Stimulated activated CD4-positive, alpha-beta T cell treated with anti-CD3 and anti-CD28 coated beads, Interleukin-4, amount 100 ng/mL, for 48 hours (primary cell): Measurements from ENCODE around the gene PRKAR2A.
"Not testable (repeated sequence)": the region's sequence is repeated elsewhere in the genome, so short reads cannot be mapped to it uniquely, and the experiment has no call there.

Experiments
- DNase-seq, 2 donors: peaks; one replicate each; pipeline ENCODE4 v3.0.0-alpha.2; 2020; ENCODE audit warnings: low read depth in 2 of 2

PRKAR2A gene

GRCh38 chr3:48837163-48837562, 10.5 kb downstream of the PRKAR2A start:
- DNase-seq, result no peak

GRCh38 chr3:48835650-48836366, 11.9 kb downstream of the PRKAR2A start:
- DNase-seq, result no peak

DNA sequence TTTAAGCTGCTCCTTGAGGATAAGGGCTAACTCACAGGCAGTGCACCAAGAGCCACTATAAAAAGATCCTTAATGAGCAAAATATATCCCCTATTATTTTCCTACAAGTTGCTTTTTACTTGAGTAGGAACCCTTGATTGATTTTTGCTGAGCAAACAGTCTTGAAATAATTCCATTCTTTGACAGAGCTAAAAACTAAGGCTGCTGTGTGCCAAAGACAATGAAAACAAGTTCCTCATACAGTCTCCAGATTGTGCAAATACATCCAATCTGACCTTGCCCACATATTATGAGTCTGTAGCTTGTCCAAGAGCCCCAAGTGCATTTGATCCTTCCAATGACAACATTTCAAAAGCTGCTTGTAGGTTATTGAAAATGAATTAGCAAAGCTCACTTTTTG, 15.0 kb downstream of the PRKAR2A start:
- DNase-seq, result no peak

GRCh38 chr3:48830715-48831114, 17.0 kb downstream of the PRKAR2A start:
- no peak for DNase-seq

- not testable (repeated sequence) for DNase-seq
These were observed 18.1 kb downstream of the PRKAR2A start for GRCh38 chr3:48829525-48829924.

- DNase-seq, result not testable (repeated sequence)
These were observed 19.8 kb downstream of the PRKAR2A start for GRCh38 chr3:48827874-48828273.

DNA sequence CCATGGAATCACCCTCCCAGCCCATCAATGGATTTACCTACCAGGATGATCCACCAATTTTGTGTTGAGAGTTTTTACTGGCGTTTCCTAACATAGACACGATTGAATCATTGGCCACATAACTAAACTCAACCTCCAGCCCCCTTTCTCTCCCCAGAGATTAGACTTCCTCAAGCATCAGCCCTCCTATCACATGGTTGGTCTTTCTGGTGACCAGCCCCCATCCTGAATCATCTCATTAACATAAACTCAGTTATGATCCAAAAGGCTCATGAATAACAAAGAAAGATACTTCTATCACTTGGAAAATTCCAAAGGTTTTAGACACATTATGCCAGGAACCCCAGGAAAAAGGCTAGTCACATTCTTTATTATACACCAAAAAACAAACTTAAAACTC, 21.2 kb downstream of the PRKAR2A start:
- DNase-seq, result no peak

GRCh38 chr3:48820612-48821324, 26.9 kb downstream of the PRKAR2A start:
- DNase-seq, result no peak

DNA sequence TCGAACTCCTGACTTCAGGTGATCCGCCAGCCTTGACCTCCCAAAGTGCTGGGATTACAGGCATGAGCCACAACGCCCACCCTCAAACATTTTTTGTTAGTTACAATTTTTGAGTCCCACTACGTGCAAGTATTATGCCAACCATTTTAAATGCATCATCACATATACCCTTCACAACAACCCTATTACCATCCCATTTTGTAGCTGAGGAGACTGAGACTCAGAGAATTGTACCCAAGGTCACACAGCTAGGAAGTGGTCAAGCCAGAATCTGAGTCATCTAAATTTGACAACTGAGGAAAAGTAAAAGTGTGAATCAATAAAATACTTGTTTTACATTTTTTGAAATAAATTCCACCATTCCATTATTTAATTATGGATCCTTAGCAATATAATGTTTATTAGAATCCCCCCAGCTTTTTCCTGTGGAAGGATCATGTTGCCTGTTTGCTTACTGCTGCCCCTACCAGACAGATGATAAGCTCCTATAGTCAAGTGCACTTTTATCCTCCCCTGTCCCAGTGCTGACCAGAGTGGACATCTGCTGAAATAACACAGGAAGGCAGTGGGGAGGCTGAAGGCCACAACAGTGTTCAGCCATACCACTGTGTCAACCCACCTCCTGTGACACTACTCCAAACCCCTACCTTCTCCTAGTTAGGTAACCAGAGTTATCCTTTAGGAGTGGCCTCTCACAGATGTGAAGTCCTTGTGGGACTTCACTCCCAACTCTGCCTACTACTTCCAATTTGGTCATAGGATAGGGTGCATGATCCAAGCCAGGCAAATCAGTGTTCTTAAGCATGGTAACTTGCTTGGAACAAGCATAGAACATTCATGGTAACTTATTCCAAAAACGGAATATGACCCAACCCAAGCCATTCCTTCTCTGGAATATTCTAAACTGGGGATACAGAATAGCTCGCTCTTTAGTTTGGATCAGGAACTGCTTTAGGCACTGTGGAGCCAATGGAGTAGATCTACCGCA, 28.1 kb downstream of the PRKAR2A start:
- DNase-seq, result no peak

GRCh38 chr3:48811524-48811923, 36.1 kb downstream of the PRKAR2A start:
- DNase-seq, result no peak

- DNase-seq, result no peak
These were observed 42.7 kb downstream of the PRKAR2A start for GRCh38 chr3:48804930-48805329.

DNA sequence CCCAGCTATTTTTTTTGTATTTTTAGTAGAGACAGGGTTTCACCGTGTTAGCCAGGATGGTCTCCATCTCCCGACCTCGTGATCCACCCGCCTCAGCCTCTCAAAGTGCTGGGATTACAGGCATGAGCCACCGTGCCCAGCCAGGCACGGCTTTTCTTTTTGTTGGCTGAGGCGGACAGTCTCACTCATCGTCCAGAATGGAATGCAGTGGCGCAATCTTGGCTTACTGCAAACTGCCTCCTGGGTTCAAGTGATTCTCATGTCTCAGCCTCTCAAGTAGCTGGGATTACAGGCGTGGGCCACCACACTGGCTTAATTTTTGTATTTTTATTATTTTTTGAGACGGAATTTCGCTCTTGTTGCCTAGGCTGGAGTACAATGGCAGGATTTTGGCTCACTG, 46.8 kb downstream of the PRKAR2A start:
- DNase-seq, result not testable (repeated sequence)

DNA sequence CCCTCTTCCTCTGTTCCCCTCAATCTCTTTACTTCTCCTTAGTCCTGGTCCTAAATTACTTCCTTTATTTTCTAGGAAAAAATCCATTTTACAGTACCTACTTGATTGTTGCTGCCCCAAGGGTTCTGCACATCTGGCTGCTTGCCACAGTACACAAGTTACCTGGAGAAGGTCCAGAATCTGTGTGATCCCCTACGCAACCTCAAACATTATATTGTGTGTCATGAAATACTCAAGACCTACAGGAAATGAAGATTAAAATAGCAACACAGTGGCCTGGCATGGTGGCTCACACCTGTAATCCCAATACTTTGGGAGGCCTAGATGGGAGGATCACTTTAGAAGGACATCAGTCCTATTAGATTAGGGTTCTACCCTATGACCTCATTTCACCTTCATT, 48.7 kb downstream of the PRKAR2A start:
- DNase-seq, result no peak

DNA sequence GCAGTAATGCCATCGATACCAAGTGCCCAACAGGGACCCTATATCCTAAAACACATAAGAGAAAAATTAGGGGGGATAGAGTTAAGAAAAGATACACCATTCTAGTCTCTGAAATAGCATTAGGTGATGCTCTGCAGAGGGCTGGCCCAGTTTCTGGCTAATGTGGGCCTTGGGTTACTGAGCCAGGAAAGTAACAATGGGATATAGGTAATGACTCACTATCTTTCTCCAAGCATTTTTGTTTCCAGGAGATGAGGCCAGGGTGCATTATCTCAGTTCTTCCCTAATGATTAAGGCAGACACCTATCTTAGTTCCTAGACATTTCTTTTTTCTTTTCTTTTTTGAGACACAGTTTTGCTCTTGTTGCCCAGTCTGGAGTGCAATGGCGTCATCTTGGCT, 50.0 kb downstream of the PRKAR2A start:
- no peak for DNase-seq

- no peak for DNase-seq
These were observed 51.5 kb downstream of the PRKAR2A start for GRCh38 chr3:48795997-48796732.

DNA sequence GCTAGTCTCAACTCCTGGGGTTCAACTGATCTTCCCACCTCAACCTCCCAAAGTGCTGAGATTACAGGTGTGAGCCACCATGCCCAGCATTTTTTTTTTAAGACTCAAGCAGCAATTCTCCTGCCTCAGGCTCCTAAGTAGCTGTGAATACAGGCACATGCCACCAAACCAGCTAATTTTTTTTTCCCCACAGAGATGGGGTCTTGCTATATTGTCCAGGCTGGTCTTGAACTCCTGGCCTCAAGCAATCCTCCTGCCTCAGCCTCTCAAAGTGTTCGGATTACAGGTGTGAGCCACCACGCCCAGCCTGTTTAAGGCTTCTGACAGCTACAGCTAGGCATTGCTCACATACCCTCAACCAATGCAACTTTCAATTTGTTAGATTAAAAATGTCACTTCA, 54.2 kb downstream of the PRKAR2A start:
- DNase-seq, result not testable (repeated sequence)

DNA sequence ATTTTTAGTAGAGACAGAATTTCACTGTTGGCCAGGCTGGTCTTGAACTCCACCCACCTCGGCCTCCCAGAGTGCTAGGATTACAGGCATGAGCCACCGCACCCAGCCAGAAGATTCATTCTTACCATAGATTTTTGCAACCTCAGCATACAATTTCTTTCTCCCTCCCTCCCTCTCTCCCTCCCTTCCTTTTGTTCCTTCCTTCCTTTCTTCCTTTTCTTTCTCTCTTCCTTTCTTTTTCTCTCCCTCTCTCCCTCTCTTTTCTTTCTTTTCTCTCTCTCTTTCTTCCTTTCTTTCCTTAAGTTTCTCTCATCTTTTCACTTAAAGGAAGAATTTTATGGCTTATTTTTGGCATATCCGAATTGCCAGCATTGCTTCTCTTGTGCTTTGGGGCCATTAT, 58.0 kb downstream of the PRKAR2A start:
- no peak for DNase-seq

DNA sequence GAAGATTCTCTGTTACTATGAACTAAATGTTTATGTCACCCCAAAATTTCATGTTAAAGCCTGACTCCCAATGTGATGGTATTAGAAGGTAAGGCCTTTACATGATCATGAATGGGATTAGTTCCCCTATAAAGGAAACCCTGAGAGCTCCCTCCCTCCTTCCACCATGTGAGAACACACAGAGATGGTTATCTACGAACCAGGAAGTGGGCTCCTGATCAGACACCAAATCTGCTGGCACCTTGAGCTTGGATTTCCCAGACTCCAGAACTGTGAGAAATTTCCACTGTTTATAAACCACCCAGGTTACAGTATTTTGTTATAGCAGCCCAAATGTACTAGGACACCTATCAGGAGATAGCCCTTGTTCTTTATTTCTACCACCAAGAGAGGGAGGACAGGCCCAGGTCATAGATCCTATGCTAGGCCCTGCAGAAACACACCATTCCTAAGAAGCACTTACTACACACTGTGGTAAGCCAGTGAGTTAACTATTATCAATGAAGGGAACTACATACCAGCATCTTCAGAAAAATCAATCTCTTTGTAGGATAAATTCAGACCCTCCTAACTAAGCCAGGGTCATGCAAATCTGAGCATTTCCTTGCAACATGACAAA, 59.0 kb downstream of the PRKAR2A start:
- DNase-seq, result no peak

DNA sequence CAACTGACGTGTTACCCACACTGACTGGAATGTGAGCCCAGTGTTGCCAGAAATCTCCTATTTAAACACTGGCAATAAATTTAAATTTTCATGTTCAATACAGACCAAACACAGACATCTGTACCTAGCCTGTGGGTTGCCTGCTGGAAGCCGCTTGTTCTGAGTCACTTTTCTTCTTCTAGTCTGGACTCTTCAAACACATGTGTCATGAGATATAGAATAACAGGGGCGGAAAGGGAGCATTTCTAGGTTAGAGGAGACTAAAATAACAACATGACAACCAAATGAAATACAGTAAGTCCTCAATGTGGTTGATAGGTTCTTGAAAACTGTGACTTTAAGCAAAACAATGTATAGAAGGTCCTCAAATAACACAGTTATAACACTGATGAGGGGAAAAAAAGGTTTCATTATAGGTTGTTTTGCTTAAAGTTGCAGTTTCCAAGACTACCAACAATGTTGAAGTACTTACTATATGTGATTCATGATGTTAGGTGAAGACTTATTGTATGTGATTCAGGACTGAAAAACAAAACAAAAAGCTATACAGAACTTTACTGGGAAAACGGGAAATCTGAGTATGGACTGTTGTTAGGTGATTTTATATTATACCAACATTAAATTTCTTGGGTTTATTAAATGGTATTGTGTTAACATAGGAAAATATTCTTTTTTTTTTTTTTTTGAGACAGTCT, 63.1 kb downstream of the PRKAR2A start:
- DNase-seq, result no peak

DNA sequence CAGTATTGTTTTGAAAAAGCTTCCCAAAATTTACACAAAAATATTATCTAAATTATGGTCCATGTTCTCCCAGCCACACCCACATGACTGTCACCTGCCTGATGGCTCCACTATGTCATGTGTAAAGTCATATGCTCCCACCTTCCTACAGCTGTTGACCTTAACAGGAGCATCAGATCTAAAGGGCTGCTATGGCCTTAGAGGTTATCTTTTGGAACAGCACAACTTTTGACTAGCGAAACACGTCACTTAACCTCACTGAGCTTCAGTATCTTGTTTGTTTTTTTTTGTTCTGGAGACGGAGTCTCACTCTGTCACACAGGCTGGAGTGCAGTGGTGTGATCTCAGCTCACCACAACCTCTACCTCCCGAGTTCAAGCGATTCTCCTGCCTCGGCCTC, 64.4 kb downstream of the PRKAR2A start:
- no peak for DNase-seq
